ENCODE data around the gene CARD11. TPM values are rescaled to one million over a fixed set of nuclear protein-coding genes. Genes with fewer than 3 reads are reported as not detected.
A peak's percentile ranks its signal among the peaks of the same experiment; 100 is the strongest.

The CARD11 gene
- total RNA-seq, 5 donors from 2014 or later (not counting 1 experiment from before 2014, with no cell fraction given) = 105 to 142 (median 132) TPM

DNA sequence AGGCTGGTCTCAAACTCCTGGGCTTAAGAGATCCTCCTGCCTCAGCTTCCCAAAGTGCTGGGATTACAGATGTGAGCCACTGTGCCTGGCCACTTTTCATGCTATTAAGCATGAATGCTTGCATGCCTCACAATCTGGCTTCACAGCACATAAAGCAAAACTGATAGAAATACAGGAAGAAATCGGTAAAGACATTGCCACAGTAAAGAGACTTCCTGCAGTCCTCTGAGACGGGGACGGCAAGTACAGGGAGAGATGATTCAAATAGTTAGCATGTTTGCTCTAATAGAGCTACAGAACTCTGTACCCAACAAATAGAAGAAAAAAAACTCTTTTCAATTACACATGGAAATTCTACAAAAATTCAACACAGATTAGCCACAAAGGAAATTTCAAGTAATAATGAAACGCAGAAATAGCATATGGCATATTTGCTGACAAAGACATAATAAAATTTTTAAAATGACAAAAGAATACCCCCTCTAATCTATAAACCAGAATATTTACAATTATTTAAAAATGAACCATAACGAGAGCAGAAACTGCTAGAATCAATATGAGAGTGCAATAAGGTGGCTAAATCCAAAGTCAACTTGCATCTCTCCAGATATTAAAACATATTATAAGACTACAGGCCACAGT is 32.3 kb downstream of the CARD11 start:
- no peak overlapping the region for H3K4me3 ChIP-seq (ENCODE audit: control insufficient read depth in 1 of 2, extremely low read depth in 1 of 2, low read length in 1 of 2)
- peaks cover 81 to 85% (median 84%) of the 10 kb centered on the region in 3 donors for H3K4me1 Mint-ChIP-seq
- H3K36me3 Mint-ChIP-seq = peaks cover 42% of the 10 kb centered on the region
- ChIA-PET CTCF (no interaction called here), POLR2A (interaction anchor here in 1 of 2 donors (0.5 kb wide), 1 partner anchor 206 kb away, joined by 3 read pairs; no protein-coding TSS in a partner anchor)
- H3K36me3 ChIP-seq (ENCODE audit: control insufficient read depth in 2 of 2, extremely low read depth in 1 of 2, insufficient read depth in 1 of 2, low read length in 1 of 2) = peaks cover 6 to 31% of the 10 kb centered on the region in 2 donors
- no peaks in the 10 kb centered on the region for H3K9me3 Mint-ChIP-seq
- H3K27me3 Mint-ChIP-seq = no peaks in the 10 kb centered on the region
- peak overlapping the region; percentile 61 to 65 for H3K27ac Mint-ChIP-seq
- peak overlapping the region; percentile 16 for H3K27ac ChIP-seq (ENCODE audit: low read length)
- peaks cover 9 to 44% of the 10 kb centered on the region in 2 experiments for H3K4me1 ChIP-seq (ENCODE audit: control insufficient read depth in 1 of 2, extremely low read depth in 1 of 2, insufficient read depth in 2 of 2, low read length in 2 of 2)
- peak overlapping the region in 2 of 3 donors; percentile 3 to 58 for H3K4me3 Mint-ChIP-seq
- no peaks in the 10 kb centered on the region for H3K9me3 ChIP-seq
- no peaks in the 10 kb centered on the region for H3K27me3 ChIP-seq (replicated peaks in 1 of 2; ENCODE audit: control insufficient read depth in 2 of 2, extremely low read depth in 1 of 2, insufficient read depth in 2 of 2, low read length in 1 of 2)
- ATAC-seq (replicated peaks in 1 of 4) (peak; percentile 54 to 78 (median 60)), DNase-seq (peak in 1 of 35 experiments; percentile 27)
- no CpG with 5 or more reads among the region's 5 CpGs for WGBS (ENCODE audit: insufficient coverage)

DNA sequence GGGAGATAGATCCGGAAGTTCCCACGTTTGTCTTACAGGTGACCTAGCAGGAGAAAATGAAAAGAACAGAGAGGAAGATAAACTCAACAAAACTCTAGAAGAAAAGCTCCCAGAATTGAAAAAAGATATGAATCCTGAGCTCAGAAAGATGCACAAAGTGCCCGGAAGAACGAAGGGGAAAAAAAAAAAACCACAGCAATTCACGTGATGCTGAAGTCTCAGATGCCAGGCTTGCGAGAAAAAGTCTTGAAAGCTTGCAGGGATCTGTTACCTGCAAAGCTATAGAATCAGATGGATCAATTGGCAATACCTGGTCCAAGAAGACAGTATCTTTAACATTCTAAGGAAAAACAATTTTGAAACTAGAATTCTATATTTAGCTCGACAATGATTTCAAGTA is 33.5 kb downstream of the CARD11 start:
- peaks cover 6 to 32% of the 10 kb centered on the region in 2 donors for H3K36me3 ChIP-seq (ENCODE audit: control insufficient read depth in 2 of 2, extremely low read depth in 1 of 2, insufficient read depth in 1 of 2, low read length in 1 of 2)
- no peaks in the 10 kb centered on the region for H3K9me3 Mint-ChIP-seq
- peak overlapping the region; percentile 53 to 61 for H3K27ac Mint-ChIP-seq
- POLR2A ChIA-PET = interaction anchor here (0.6 to 0.9 kb wide), 2 partner anchors 44 to 148 kb away, joined by 4 to 22 read pairs; no protein-coding TSS in a partner anchor
- no peaks in the 10 kb centered on the region for H3K27me3 Mint-ChIP-seq
- H3K4me1 ChIP-seq (ENCODE audit: control insufficient read depth in 1 of 2, extremely low read depth in 1 of 2, insufficient read depth in 2 of 2, low read length in 2 of 2) = peaks cover 9 to 42% of the 10 kb centered on the region in 2 experiments
- CTCF ChIA-PET = interaction anchor here (0.6 to 1.0 kb wide), 8 partner anchors 13 to 293 kb away, joined by 3 to 4 read pairs (median 4); no protein-coding TSS in a partner anchor
- no peaks in the 10 kb centered on the region for H3K27me3 ChIP-seq (replicated peaks in 1 of 2; ENCODE audit: control insufficient read depth in 2 of 2, extremely low read depth in 1 of 2, insufficient read depth in 2 of 2, low read length in 1 of 2)
- H3K4me1 Mint-ChIP-seq = peaks cover 79 to 85% (median 80%) of the 10 kb centered on the region in 3 donors
- H3K4me3 Mint-ChIP-seq = peak overlapping the region in 2 of 3 donors; percentile 4 to 58
- H3K9me3 ChIP-seq = no peaks in the 10 kb centered on the region
- 24% methylated on average over 6 of the region's 7 CpGs for WGBS (ENCODE audit: insufficient coverage)
- no peak overlapping the region for H3K4me3 ChIP-seq (ENCODE audit: control insufficient read depth in 1 of 2, extremely low read depth in 1 of 2, low read length in 1 of 2)
- peaks cover 45% of the 10 kb centered on the region for H3K36me3 Mint-ChIP-seq
- DNase-seq = peak in 1 of 35 experiments; percentile 55
- no peak overlapping the region for H3K27ac ChIP-seq (ENCODE audit: low read length)
- peak in 2 of 4 experiments; percentile 32 to 49 for ATAC-seq (replicated peaks in 1 of 4)

GRCh38 chr7:3009086-3009485 is 34.6 kb downstream of the CARD11 start:
- Histone ChIP-seq H3K27me3 (replicated peaks in 1 of 2; ENCODE audit: control insufficient read depth in 2 of 2, extremely low read depth in 1 of 2, insufficient read depth in 2 of 2, low read length in 1 of 2) (no peaks in the 10 kb centered on the region), H3K36me3 (ENCODE audit: control insufficient read depth in 2 of 2, extremely low read depth in 1 of 2, insufficient read depth in 1 of 2, low read length in 1 of 2) (peaks cover 4 to 28% of the 10 kb centered on the region in 2 donors), H3K4me1 (ENCODE audit: control insufficient read depth in 1 of 2, extremely low read depth in 1 of 2, insufficient read depth in 2 of 2, low read length in 2 of 2) (peaks cover 9 to 39% of the 10 kb centered on the region in 2 experiments), H3K27ac (ENCODE audit: low read length) (no peak overlapping the region), H3K4me3 (ENCODE audit: control insufficient read depth in 1 of 2, extremely low read depth in 1 of 2, low read length in 1 of 2) (no peak overlapping the region), H3K9me3 (no peaks in the 10 kb centered on the region)
- Mint-ChIP-seq H3K27ac (peak overlapping the region in 1 of 2 donors; percentile 64), H3K36me3 (peaks cover 36% of the 10 kb centered on the region), H3K4me1 (peaks cover 74 to 81% (median 74%) of the 10 kb centered on the region in 3 donors), H3K27me3 (no peaks in the 10 kb centered on the region), H3K4me3 (peak overlapping the region in 1 of 3 donors; percentile 58), H3K9me3 (no peaks in the 10 kb centered on the region)
- ChIA-PET CTCF (interaction anchor here in 1 of 2 donors (0.6 kb wide), 1 partner anchor 17 kb away, joined by 3 read pairs; no protein-coding TSS in a partner anchor), POLR2A (no interaction called here)
- 100% methylated on average over 4 of the region's 12 CpGs for WGBS (ENCODE audit: insufficient coverage)
- ATAC-seq (replicated peaks in 1 of 4) (no peak), DNase-seq (no peak)

DNA sequence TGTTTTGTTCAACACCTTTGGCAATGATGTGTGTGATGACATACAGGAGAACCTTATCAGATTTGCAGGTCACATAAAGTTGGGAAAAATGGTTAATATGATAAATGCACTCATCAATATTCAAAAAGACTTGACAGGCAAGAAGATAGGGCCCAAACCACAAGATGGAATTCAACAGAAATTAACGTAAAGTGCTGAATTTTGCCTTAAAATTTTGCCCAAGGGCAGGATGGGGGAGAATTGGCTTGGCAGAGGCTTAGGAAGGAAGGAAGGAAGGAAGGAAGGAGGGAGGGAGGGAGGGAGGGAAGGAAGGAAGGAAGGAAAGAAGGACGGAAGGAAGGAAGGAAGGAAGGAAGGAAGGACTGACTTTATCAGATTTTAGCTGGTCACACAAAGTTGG is 35.3 kb downstream of the CARD11 start:
- H3K27me3 Mint-ChIP-seq = no peaks in the 10 kb centered on the region
- Histone ChIP-seq H3K36me3 (ENCODE audit: control insufficient read depth in 2 of 2, extremely low read depth in 1 of 2, insufficient read depth in 1 of 2, low read length in 1 of 2) (peaks cover 0 to 30% of the 10 kb centered on the region in 2 donors), H3K4me3 (ENCODE audit: control insufficient read depth in 1 of 2, extremely low read depth in 1 of 2, low read length in 1 of 2) (no peak overlapping the region), H3K27ac (ENCODE audit: low read length) (no peak overlapping the region), H3K9me3 (no peaks in the 10 kb centered on the region), H3K27me3 (replicated peaks in 1 of 2; ENCODE audit: control insufficient read depth in 2 of 2, extremely low read depth in 1 of 2, insufficient read depth in 2 of 2, low read length in 1 of 2) (no peaks in the 10 kb centered on the region), H3K4me1 (ENCODE audit: control insufficient read depth in 1 of 2, extremely low read depth in 1 of 2, insufficient read depth in 2 of 2, low read length in 2 of 2) (peaks cover 9 to 43% of the 10 kb centered on the region in 2 experiments)
- peak overlapping the region in 1 of 2 donors; percentile 64 for H3K27ac Mint-ChIP-seq
- peaks cover 76 to 84% (median 78%) of the 10 kb centered on the region in 3 donors for H3K4me1 Mint-ChIP-seq
- DNase-seq (no peak), ATAC-seq (replicated peaks in 1 of 4) (no peak)
- H3K9me3 Mint-ChIP-seq = no peaks in the 10 kb centered on the region
- ChIA-PET CTCF (interaction anchor here (0.6 kb wide), 2 partner anchors 18 to 919 kb away, joined by 3 read pairs; no protein-coding TSS in a partner anchor), POLR2A (no interaction called here)
- peak overlapping the region in 1 of 3 donors; percentile 58 for H3K4me3 Mint-ChIP-seq
- 67% methylated on average over 2 of the region's 2 CpGs for WGBS (ENCODE audit: insufficient coverage)
- peaks cover 36% of the 10 kb centered on the region for H3K36me3 Mint-ChIP-seq

DNA sequence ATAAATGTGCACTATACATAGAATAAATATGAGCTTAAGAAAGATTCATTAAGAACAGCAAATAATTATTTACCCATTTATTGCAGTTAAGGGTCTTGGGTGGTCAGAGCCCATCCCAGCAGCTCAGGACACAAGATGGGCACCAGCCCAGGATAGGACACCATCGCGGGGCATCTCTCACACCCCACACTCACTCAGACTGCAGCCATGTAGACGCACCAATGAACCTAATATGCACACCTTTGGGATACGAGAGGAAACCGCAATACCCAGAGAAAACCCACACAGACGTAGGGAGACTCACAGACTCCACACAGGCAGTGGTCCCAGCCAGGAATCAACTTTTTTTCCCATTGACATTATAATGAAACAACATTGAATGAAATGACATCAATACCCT is 36.0 kb downstream of the CARD11 start:
- 81% methylated on average over 6 of the region's 6 CpGs for WGBS (ENCODE audit: insufficient coverage)
- H3K9me3 ChIP-seq = no peaks in the 10 kb centered on the region
- no peak for ATAC-seq (replicated peaks in 1 of 4)
- no peaks in the 10 kb centered on the region for H3K9me3 Mint-ChIP-seq
- H3K4me1 Mint-ChIP-seq = peaks cover 72 to 78% (median 74%) of the 10 kb centered on the region in 3 donors
- ChIA-PET POLR2A (no interaction called here), CTCF (interaction anchor here in 1 of 2 donors (0.6 kb wide), 2 partner anchors 511 to 918 kb away, joined by 3 read pairs; no protein-coding TSS in a partner anchor)
- peak overlapping the region in 1 of 3 donors; percentile 9 for H3K4me3 Mint-ChIP-seq
- H3K36me3 Mint-ChIP-seq = peaks cover 29% of the 10 kb centered on the region
- no peak for DNase-seq
- peaks cover 9 to 47% of the 10 kb centered on the region in 2 experiments for H3K4me1 ChIP-seq (ENCODE audit: control insufficient read depth in 1 of 2, extremely low read depth in 1 of 2, insufficient read depth in 2 of 2, low read length in 2 of 2)
- no peaks in the 10 kb centered on the region for H3K27me3 Mint-ChIP-seq
- H3K4me3 ChIP-seq (ENCODE audit: control insufficient read depth in 1 of 2, extremely low read depth in 1 of 2, low read length in 1 of 2) = no peak overlapping the region
- H3K27me3 ChIP-seq (replicated peaks in 1 of 2; ENCODE audit: control insufficient read depth in 2 of 2, extremely low read depth in 1 of 2, insufficient read depth in 2 of 2, low read length in 1 of 2) = no peaks in the 10 kb centered on the region
- H3K27ac Mint-ChIP-seq = peak overlapping the region; percentile 1 to 40
- H3K36me3 ChIP-seq (ENCODE audit: control insufficient read depth in 2 of 2, extremely low read depth in 1 of 2, insufficient read depth in 1 of 2, low read length in 1 of 2) = peaks cover 0 to 30% of the 10 kb centered on the region in 2 donors
- H3K27ac ChIP-seq (ENCODE audit: low read length) = no peak overlapping the region

- Mint-ChIP-seq H3K27me3 (no peaks in the 10 kb centered on the region), H3K27ac (no peak overlapping the region), H3K9me3 (no peaks in the 10 kb centered on the region), H3K4me3 (no peak overlapping the region), H3K4me1 (peaks cover 64 to 69% (median 68%) of the 10 kb centered on the region in 3 donors), H3K36me3 (peaks cover 48% of the 10 kb centered on the region)
- 80% methylated on average over 1 of the region's 3 CpGs for WGBS (ENCODE audit: insufficient coverage)
- H3K4me1 ChIP-seq (ENCODE audit: control insufficient read depth in 1 of 2, extremely low read depth in 1 of 2, insufficient read depth in 2 of 2, low read length in 2 of 2) = peaks cover 5 to 38% of the 10 kb centered on the region in 2 experiments
- no peak for ATAC-seq (replicated peaks in 1 of 4)
- ChIA-PET CTCF (no interaction called here), POLR2A (no interaction called here)
- no peaks in the 10 kb centered on the region for H3K9me3 ChIP-seq
- no peaks in the 10 kb centered on the region for H3K27me3 ChIP-seq (replicated peaks in 1 of 2; ENCODE audit: control insufficient read depth in 2 of 2, extremely low read depth in 1 of 2, insufficient read depth in 2 of 2, low read length in 1 of 2)
- no peak overlapping the region for H3K27ac ChIP-seq (ENCODE audit: low read length)
- DNase-seq = no peak
- H3K36me3 ChIP-seq (ENCODE audit: control insufficient read depth in 2 of 2, extremely low read depth in 1 of 2, insufficient read depth in 1 of 2, low read length in 1 of 2) = peaks cover 7 to 39% of the 10 kb centered on the region in 2 donors
- no peak overlapping the region for H3K4me3 ChIP-seq (ENCODE audit: control insufficient read depth in 1 of 2, extremely low read depth in 1 of 2, low read length in 1 of 2)
These were observed 38.4 kb downstream of the CARD11 start for GRCh38 chr7:3005257-3005656.

Data from T-cell (primary cell).